ENCODE results near the gene ZNF226. TPM values are rescaled to one million over a fixed set of nuclear protein-coding genes. Genes with fewer than 3 reads are reported as not detected.

The ZNF226 gene
- total and polyA plus RNA-seq, 2 of the 4 experiments (the other 2 are of a cell fraction): 14.0 to 15.7 TPM

DNA sequence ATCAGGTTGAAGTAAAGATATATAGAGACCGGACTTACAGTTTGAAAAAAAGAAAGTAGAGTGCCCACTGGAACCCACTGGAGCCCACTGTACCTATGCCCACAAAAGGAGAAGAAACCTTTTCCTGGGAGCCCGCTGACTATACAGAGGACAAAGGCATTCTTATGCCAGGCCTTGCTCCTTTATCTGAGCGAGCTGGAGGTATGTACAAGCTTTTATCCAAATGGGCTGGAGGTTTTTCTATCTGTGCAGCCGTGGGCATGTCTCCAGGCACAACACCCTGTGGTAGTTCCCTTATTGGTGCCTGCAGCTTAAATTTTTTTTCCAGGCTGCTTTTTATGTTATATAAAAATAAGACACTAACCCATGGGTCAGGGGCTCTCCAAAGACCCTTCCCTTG, 15.1 kb upstream of the ZNF226 start:
- no peak overlapping the region for H2BK15ac ChIP-seq (ENCODE audit: low read depth, low read length)
- ChIA-PET CTCF (no interaction called here), POLR2A (ENCODE audit: unreplicated experiment) (no interaction called here)
- no peak overlapping the region for H3K4me3 ChIP-seq (ENCODE audit: insufficient read depth, low read depth, low read length)
- no peaks in the 10 kb centered on the region for H4K20me1 ChIP-seq (ENCODE audit: insufficient read depth, low read length)
- no peak overlapping the region for H2BK20ac ChIP-seq (ENCODE audit: low read depth, low read length)
- no TSS peak for BruUV-seq (replicated peaks)
- H3K14ac ChIP-seq (replicated peaks; ENCODE audit: low read depth, low read length): no peak overlapping the region
- dilution Hi-C loops (cut with HindIII; ENCODE audit: low sequenced_read_pairs, unreplicated experiment): no loop called here
- peaks cover 5% of the 10 kb centered on the region for H3K9me3 ChIP-seq (ENCODE audit: control insufficient read depth, insufficient read depth, low read length)
- H3K27ac ChIP-seq (ENCODE audit: insufficient read depth, low read length): no peak overlapping the region
- no peak overlapping the region for H3K56ac ChIP-seq (ENCODE audit: extremely low read depth, insufficient read depth, low read length)
- in situ Hi-C loops (cut with MboI; ENCODE audit: low sequenced_read_pairs): no loop called here
- H3K4me2 ChIP-seq (ENCODE audit: low read depth, low read length): no peak overlapping the region
- intact Hi-C loops (cut with micrococcal nuclease): no loop called here
- ATAC-seq (ENCODE audit: low read depth) (no peak), DNase-seq (no peak)
- H4K91ac ChIP-seq (ENCODE audit: insufficient read depth, low read depth, low read length): no peak overlapping the region
- no peak overlapping the region for H4K8ac ChIP-seq (ENCODE audit: low read depth in 2 of 2, low read length in 2 of 2)
- no peak overlapping the region for H3K18ac ChIP-seq (ENCODE audit: low read depth, low read length)
- WGBS, 2 experiments (ENCODE audit: extremely low coverage in 2 of 2, insufficient read length in 1 of 2): no CpG with 5 or more reads among the region's 4 CpGs
- no peak overlapping the region for H2AK9ac ChIP-seq (replicated peaks; ENCODE audit: low read depth, low read length, poor library complexity)
- no peaks in the 10 kb centered on the region for H3K9me1 ChIP-seq (ENCODE audit: insufficient read depth, low read length)
- H2AFZ ChIP-seq (replicated peaks; ENCODE audit: low read length, poor library complexity): no peak overlapping the region
- 0 out of 4 replicates have a peak, but pooled peaks cover 0 to 4% of the 10 kb centered on the region in 2 experiments for H3K79me1 ChIP-seq (ENCODE audit: low read depth in 1 of 2, low read length in 2 of 2)
- peaks cover 48% of the 10 kb centered on the region for H3K36me3 ChIP-seq (ENCODE audit: control insufficient read depth, insufficient read depth, low read length)
- H2AK5ac ChIP-seq (ENCODE audit: low read depth, low read length): no peak overlapping the region
- H2BK5ac ChIP-seq (ENCODE audit: low read depth, low read length, poor library complexity, severe bottlenecking): no peak overlapping the region
- no peak overlapping the region for H4K5ac ChIP-seq (ENCODE audit: low read depth, low read length)
- H3K4ac ChIP-seq (ENCODE audit: low read depth, low read length): no peak overlapping the region
- no peaks in the 10 kb centered on the region for H3K4me1 ChIP-seq (ENCODE audit: control insufficient read depth, insufficient read depth, low read length)
- no peak overlapping the region for H3K23ac ChIP-seq (ENCODE audit: low read depth, low read length)
- H3K27me3 ChIP-seq (ENCODE audit: control insufficient read depth, insufficient read depth, low read length): no peaks in the 10 kb centered on the region
- H2BK120ac ChIP-seq (ENCODE audit: low read depth, low read length): no peak overlapping the region
- H3K9ac ChIP-seq (ENCODE audit: low read depth, low read length): no peak overlapping the region
- no peak for TF ChIP-seq MAZ (IDR thresholded peaks at IDR 0.05; ENCODE audit: borderline replicate concordance, low read depth, low read length)
- no peak for TF ChIP-seq RFX5 (IDR thresholded peaks at IDR 0.05; ENCODE audit: low read depth, low read length)
- TF ChIP-seq, protein P1, sequence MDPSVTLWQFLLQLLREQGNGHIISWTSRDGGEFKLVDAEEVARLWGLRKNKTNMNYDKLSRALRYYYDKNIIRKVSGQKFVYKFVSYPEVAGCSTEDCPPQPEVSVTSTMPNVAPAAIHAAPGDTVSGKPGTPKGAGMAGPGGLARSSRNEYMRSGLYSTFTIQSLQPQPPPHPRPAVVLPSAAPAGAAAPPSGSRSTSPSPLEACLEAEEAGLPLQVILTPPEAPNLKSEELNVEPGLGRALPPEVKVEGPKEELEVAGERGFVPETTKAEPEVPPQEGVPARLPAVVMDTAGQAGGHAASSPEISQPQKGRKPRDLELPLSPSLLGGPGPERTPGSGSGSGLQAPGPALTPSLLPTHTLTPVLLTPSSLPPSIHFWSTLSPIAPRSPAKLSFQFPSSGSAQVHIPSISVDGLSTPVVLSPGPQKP (IDR thresholded peaks at IDR 0.05; ENCODE audit: borderline replicate concordance, low read depth, low read length): no peak
- TF ChIP-seq RAD21 (IDR thresholded peaks at IDR 0.05; ENCODE audit: low read length): no peak
- TF ChIP-seq SMC3 (IDR thresholded peaks at IDR 0.05; ENCODE audit: low read depth, low read length): no peak
- no peak for TF ChIP-seq MAFK (IDR thresholded peaks at IDR 0.05; ENCODE audit: low read depth, low read length)
- no peak for TF ChIP-seq NFE2L2 (IDR thresholded peaks at IDR 0.05; ENCODE audit: low read depth, low read length)
- TF ChIP-seq CHD1 (IDR thresholded peaks at IDR 0.05; ENCODE audit: low read depth, low read length): no peak
- no peak for TF ChIP-seq CEBPB (IDR thresholded peaks at IDR 0.05; ENCODE audit: low read depth, low read length)
- TF ChIP-seq MXI1 (IDR thresholded peaks at IDR 0.05; ENCODE audit: borderline replicate concordance, low read depth, low read length): no peak
- TF ChIP-seq RCOR1 (IDR thresholded peaks at IDR 0.05; ENCODE audit: insufficient replicate concordance, low read length): no peak
- no peak for TF ChIP-seq USF2 (IDR thresholded peaks at IDR 0.05; ENCODE audit: low read depth, low read length)
- TF ChIP-seq, protein P2, sequence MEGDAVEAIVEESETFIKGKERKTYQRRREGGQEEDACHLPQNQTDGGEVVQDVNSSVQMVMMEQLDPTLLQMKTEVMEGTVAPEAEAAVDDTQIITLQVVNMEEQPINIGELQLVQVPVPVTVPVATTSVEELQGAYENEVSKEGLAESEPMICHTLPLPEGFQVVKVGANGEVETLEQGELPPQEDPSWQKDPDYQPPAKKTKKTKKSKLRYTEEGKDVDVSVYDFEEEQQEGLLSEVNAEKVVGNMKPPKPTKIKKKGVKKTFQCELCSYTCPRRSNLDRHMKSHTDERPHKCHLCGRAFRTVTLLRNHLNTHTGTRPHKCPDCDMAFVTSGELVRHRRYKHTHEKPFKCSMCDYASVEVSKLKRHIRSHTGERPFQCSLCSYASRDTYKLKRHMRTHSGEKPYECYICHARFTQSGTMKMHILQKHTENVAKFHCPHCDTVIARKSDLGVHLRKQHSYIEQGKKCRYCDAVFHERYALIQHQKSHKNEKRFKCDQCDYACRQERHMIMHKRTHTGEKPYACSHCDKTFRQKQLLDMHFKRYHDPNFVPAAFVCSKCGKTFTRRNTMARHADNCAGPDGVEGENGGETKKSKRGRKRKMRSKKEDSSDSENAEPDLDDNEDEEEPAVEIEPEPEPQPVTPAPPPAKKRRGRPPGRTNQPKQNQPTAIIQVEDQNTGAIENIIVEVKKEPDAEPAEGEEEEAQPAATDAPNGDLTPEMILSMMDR (conservative IDR thresholded peaks at IDR 0.05; ENCODE audit: low read depth, low read length): no peak
- no peak for TF ChIP-seq FOS (IDR thresholded peaks at IDR 0.05; ENCODE audit: low read depth, low read length)
- TF ChIP-seq BHLHE40 (IDR thresholded peaks at IDR 0.05; ENCODE audit: low read depth, low read length): no peak
- TF ChIP-seq POLR2A (IDR thresholded peaks at IDR 0.05; ENCODE audit: low read depth, low read length): no peak
